Measurements from ENCODE around the gene ITPR3. TPM values are rescaled to one million over a fixed set of nuclear protein-coding genes. Genes with fewer than 3 reads are reported as not detected.

Gene ITPR3
- total and polyA plus RNA-seq, 2 of the 13 experiments (the other 11 are each of a cell fraction or from before 2014, with no cell fraction given) = 3.8 to 21.4 TPM

DNA sequence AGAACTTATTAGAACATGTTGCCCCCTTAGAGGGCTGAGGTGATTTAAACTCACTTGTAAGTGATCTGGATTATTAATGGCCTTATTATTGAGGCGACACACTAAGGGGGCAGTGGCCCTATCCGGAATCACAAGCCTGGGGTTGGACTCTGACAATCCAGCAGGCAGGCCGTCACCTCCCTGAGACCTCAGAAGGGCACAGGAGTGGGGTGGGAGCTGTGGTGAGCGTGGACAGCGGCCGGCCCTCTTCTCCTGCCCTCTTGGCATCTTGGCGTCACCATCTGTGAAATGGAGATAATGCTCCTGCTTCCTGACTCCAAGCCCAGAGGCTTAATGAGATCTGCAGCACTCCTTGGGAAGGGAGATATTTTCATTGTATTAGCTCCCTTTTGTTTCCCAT, 106.0 kb downstream of the ITPR3 start:
- ChIA-PET CTCF (ENCODE audit: low intra/inter-chr PET ratio, low total read pairs) (no interaction called here), POLR2A (no interaction called here)
- FAIRE-seq = no peak
- Histone ChIP-seq H3K27ac (ENCODE audit: extremely low read length, insufficient read depth, low read length) (no peak overlapping the region), H3K36me3 (replicated peaks in 1 of 2; ENCODE audit: control insufficient read depth in 1 of 2, insufficient read depth in 2 of 2, low read length in 2 of 2) (no peaks in the 10 kb centered on the region), H3K4me1 (ENCODE audit: insufficient read depth, low read length) (peaks cover under 1% of the 10 kb centered on the region; the same call in 1 of the 2 replicates), H3K9ac (ENCODE audit: insufficient read depth, low read depth, low read length) (no peak overlapping the region), H3K79me2 (ENCODE audit: insufficient read depth, low read length) (no peaks in the 10 kb centered on the region), H3K4me3 (replicated peaks in 1 of 3; ENCODE audit: insufficient read depth in 1 of 3, low read depth in 2 of 3, low read length in 3 of 3) (no peak overlapping the region), H3K4me2 (ENCODE audit: low read depth, low read length) (no peak overlapping the region), H4K20me1 (ENCODE audit: insufficient read depth, low read length) (no peaks in the 10 kb centered on the region), H2AFZ (ENCODE audit: low read length) (no peak overlapping the region), H3K9me3 (ENCODE audit: low read length) (no peaks in the 10 kb centered on the region), H3K27me3 (ENCODE audit: control insufficient read depth in 1 of 2, insufficient read depth in 2 of 2, low read length in 2 of 2) (peaks cover 0 to 4% of the 10 kb centered on the region in 2 experiments; a peak in 3 of 5 replicates)
- DNase-seq (ENCODE audit: low spot score) = no peak
- no peak for ATAC-seq
- WGBS (ENCODE audit: low lambda C conversion rate) = 65% methylated on average over 7 of the region's 7 CpGs
- no peak for TF ChIP-seq ZEB1 (IDR thresholded peaks at IDR 0.05; ENCODE audit: insufficient replicate concordance, low read depth)
- TF ChIP-seq, protein P1, sequence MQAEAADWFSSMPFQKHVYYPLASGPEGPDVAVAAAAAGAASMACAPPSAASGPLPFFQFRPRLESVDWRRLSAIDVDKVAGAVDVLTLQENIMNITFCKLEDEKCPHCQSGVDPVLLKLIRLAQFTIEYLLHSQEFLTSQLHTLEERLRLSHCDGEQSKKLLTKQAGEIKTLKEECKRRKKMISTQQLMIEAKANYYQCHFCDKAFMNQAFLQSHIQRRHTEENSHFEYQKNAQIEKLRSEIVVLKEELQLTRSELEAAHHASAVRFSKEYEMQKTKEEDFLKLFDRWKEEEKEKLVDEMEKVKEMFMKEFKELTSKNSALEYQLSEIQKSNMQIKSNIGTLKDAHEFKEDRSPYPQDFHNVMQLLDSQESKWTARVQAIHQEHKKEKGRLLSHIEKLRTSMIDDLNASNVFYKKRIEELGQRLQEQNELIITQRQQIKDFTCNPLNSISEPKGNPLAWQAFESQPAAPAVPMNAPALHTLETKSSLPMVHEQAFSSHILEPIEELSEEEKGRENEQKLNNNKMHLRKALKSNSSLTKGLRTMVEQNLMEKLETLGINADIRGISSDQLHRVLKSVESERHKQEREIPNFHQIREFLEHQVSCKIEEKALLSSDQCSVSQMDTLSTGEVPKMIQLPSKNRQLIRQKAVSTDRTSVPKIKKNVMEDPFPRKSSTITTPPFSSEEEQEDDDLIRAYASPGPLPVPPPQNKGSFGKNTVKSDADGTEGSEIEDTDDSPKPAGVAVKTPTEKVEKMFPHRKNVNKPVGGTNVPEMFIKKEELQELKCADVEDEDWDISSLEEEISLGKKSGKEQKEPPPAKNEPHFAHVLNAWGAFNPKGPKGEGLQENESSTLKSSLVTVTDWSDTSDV (CRISPR knock-in tag; IDR thresholded peaks at IDR 0.05) = no peak
- TF ChIP-seq AGO2 (optimal IDR thresholded peaks at IDR 0.05; ENCODE audit: low read depth, low read length) = no peak
- TF ChIP-seq, protein P2, sequence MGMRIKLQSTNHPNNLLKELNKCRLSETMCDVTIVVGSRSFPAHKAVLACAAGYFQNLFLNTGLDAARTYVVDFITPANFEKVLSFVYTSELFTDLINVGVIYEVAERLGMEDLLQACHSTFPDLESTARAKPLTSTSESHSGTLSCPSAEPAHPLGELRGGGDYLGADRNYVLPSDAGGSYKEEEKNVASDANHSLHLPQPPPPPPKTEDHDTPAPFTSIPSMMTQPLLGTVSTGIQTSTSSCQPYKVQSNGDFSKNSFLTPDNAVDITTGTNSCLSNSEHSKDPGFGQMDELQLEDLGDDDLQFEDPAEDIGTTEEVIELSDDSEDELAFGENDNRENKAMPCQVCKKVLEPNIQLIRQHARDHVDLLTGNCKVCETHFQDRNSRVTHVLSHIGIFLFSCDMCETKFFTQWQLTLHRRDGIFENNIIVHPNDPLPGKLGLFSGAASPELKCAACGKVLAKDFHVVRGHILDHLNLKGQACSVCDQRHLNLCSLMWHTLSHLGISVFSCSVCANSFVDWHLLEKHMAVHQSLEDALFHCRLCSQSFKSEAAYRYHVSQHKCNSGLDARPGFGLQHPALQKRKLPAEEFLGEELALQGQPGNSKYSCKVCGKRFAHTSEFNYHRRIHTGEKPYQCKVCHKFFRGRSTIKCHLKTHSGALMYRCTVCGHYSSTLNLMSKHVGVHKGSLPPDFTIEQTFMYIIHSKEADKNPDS (CRISPR knock-in tag; IDR thresholded peaks at IDR 0.05) = no peak
- no peak for TF ChIP-seq ZNF83 (CRISPR knock-in tag; IDR thresholded peaks at IDR 0.05; ENCODE audit: borderline replicate concordance)
- TF ChIP-seq, protein P3, sequence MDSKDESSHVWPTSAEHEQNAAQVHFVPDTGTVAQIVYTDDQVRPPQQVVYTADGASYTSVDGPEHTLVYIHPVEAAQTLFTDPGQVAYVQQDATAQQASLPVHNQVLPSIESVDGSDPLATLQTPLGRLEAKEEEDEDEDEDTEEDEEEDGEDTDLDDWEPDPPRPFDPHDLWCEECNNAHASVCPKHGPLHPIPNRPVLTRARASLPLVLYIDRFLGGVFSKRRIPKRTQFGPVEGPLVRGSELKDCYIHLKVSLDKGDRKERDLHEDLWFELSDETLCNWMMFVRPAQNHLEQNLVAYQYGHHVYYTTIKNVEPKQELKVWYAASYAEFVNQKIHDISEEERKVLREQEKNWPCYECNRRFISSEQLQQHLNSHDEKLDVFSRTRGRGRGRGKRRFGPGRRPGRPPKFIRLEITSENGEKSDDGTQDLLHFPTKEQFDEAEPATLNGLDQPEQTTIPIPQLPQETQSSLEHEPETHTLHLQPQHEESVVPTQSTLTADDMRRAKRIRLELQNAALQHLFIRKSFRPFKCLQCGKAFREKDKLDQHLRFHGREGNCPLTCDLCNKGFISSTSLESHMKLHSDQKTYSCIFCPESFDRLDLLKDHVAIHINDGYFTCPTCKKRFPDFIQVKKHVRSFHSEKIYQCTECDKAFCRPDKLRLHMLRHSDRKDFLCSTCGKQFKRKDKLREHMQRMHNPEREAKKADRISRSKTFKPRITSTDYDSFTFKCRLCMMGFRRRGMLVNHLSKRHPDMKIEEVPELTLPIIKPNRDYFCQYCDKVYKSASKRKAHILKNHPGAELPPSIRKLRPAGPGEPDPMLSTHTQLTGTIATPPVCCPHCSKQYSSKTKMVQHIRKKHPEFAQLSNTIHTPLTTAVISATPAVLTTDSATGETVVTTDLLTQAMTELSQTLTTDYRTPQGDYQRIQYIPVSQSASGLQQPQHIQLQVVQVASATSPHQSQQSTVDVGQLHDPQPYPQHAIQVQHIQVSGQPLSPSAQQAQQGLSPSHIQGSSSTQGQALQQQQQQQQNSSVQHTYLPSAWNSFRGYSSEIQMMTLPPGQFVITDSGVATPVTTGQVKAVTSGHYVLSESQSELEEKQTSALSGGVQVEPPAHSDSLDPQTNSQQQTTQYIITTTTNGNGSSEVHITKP (CRISPR knock-in tag; IDR thresholded peaks at IDR 0.05; ENCODE audit: low read depth) = no peak
- TF ChIP-seq ZNF816 (CRISPR knock-in tag; IDR thresholded peaks at IDR 0.05; ENCODE audit: borderline replicate concordance) = no peak
- TF ChIP-seq SMARCC2 (IDR thresholded peaks at IDR 0.05) = no peak
- no peak for TF ChIP-seq MXD4 (CRISPR knock-in tag; IDR thresholded peaks at IDR 0.05)
- no peak for TF ChIP-seq KAT7 (CRISPR knock-in tag; IDR thresholded peaks at IDR 0.05; ENCODE audit: borderline replicate concordance)
- no peak for TF ChIP-seq ZBTB3 (CRISPR knock-in tag; IDR thresholded peaks at IDR 0.05; ENCODE audit: borderline replicate concordance, low read depth)
- TF ChIP-seq SRSF9 (IDR thresholded peaks at IDR 0.05; ENCODE audit: borderline replicate concordance, insufficient read depth, low read depth, low read length, poor library complexity, severe bottlenecking) = no peak
- TF ChIP-seq ZSCAN30 (CRISPR knock-in tag; IDR thresholded peaks at IDR 0.05) = no peak
- TF ChIP-seq ZNF607 (CRISPR knock-in tag; IDR thresholded peaks at IDR 0.05; ENCODE audit: borderline replicate concordance) = no peak
- no peak for TF ChIP-seq RFX5 (IDR thresholded peaks at IDR 0.05; ENCODE audit: low read depth, low read length)
- TF ChIP-seq ZNF207 (IDR thresholded peaks at IDR 0.05; ENCODE audit: borderline replicate concordance) = no peak
- TF ChIP-seq ZSCAN20 (CRISPR knock-in tag; IDR thresholded peaks at IDR 0.05; ENCODE audit: borderline replicate concordance) = no peak
- in situ Hi-C loops (cut with HindIII; ENCODE audit: extremely low pct_ligation_motif_present, low pct_unique_long_range_greater_than_20kb) = no loop called here
- intact Hi-C loops (cut with micrococcal nuclease; ENCODE audit: unreplicated experiment) = no loop called here
- no TSS peak for BruUV-seq (replicated peaks)

All from HepG2 (cell line).